DMS153 (cell line): ENCODE results near the gene RHEBL1.

ENCODE experiments used
- DNase-seq: peaks from one replicate; lab custom pipeline; 2025; lab: John Stamatoyannopoulos, UW

RHEBL1 gene

GRCh38 chr12:49069507-49070346, at the start of gene RHEBL1:
Gene RHEBL1, minus strand, starts transcription at chr12:49069979. Its CDS starts 194 bp downstream, at chr12:49069785.
- DNase-seq: peak; percentile 95

GRCh38 chr12:49111206-49111605, 41.4 kb upstream of the RHEBL1 start:
- DNase-seq: no peak

- peak; percentile 97 for DNase-seq
Observed at GRCh38 chr12:49110464-49111155, 40.8 kb upstream of the RHEBL1 start, which contains the start of gene LMBR1L. Gene LMBR1L, minus strand, starts transcription at chr12:49110847. Its CDS starts 292 bp downstream, at chr12:49110555.

- DNase-seq: no peak
Observed at GRCh38 chr12:49109641-49110463, 40.1 kb upstream of the RHEBL1 start.

- no peak for DNase-seq
Observed at GRCh38 chr12:49108958-49109404, 39.2 kb upstream of the RHEBL1 start.

- DNase-seq: no peak
Observed at GRCh38 chr12:49105504-49106084, 35.8 kb upstream of the RHEBL1 start.

- no peak for DNase-seq
Observed at GRCh38 chr12:49104822-49105221, 35.0 kb upstream of the RHEBL1 start.

GRCh38 chr12:49100380-49100779, 30.6 kb upstream of the RHEBL1 start:
- DNase-seq: no peak

GRCh38 chr12:49098703-49099102, 28.9 kb upstream of the RHEBL1 start:
- DNase-seq: no peak

- no peak for DNase-seq
Observed at GRCh38 chr12:49098035-49098451, 28.3 kb upstream of the RHEBL1 start.

- DNase-seq: no peak
Observed at GRCh38 chr12:49097381-49097780, 27.6 kb upstream of the RHEBL1 start.

- DNase-seq: no peak
Observed at GRCh38 chr12:49094975-49095365, 25.2 kb upstream of the RHEBL1 start.

- DNase-seq: no peak
Observed at GRCh38 chr12:49094160-49094974, 24.6 kb upstream of the RHEBL1 start, which contains the start of gene DHH. Gene DHH, minus strand, starts transcription at chr12:49094801. Its CDS starts 289 bp downstream, at chr12:49094512.

GRCh38 chr12:49093792-49094159, 24.0 kb upstream of the RHEBL1 start:
- DNase-seq: no peak

GRCh38 chr12:49092816-49093406, 23.1 kb upstream of the RHEBL1 start:
- no peak for DNase-seq

GRCh38 chr12:49092086-49092815, 22.5 kb upstream of the RHEBL1 start:
- no peak for DNase-seq

GRCh38 chr12:49091836-49092085, 22.0 kb upstream of the RHEBL1 start:
- DNase-seq: no peak

GRCh38 chr12:49091056-49091835, 21.5 kb upstream of the RHEBL1 start:
- no peak for DNase-seq
